LoVo (cell line): ENCODE measurements around the gene DNAH6.
"Not testable (repeated sequence)": the region's sequence is repeated elsewhere in the genome, so short reads cannot be mapped to it uniquely, and the experiment has no call there.

Source experiments
- DNase-seq: peaks from one replicate; pipeline ENCODE4 v3.0.0-alpha.2; 2016; ENCODE audit warnings: low spot score

DNAH6 gene

DNA sequence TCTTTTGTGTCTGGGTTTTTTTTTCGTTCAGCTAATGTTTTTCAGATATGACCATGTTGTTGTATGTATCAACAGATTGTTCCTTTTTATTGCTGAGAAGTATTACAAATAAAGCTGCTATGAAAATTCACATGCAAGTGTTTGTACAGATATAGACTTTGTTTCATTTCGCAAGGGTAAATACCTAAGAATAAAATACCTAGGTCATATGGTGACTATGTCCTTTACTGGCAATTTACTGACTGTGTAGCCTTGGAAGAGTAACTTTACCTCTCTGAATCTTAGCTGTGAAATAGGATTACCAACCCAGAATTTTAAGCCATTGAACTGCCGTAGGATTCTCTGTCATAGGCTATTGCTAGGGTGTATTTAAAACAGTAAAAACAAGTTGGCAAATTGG is 19.0 kb upstream of the DNAH6 start:
- no peak for DNase-seq

DNA sequence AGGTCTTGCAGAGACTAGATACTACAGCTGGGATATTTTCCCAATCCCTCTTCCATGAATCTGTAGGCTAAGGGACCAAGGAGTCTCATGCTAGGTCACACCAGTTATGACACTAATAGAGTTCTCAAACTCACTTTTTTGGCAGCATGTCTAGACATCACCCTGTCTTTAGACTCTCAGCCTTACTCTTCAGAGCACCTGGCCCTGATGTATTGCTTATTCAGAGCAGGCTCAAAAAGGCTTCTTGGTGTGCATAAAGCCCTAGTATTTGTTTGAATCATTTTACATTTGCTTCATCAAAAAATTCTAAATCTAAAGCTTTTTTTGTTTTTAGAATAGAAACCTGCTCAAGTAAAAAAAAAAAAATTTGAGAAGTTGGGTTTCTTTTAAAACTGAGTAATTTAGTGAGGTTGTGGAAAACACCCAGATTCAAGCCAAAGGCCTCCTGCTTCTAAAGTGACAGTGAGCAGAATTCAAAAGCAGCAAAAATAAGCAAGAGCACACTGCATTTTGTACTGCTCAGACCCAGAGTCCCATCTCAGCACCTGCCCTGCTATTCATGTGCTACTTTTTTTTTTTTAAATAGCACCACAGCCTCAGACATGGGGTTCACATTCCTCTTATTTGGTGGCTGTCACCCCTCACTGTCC is 18.0 kb upstream of the DNAH6 start:
- no peak for DNase-seq

DNA sequence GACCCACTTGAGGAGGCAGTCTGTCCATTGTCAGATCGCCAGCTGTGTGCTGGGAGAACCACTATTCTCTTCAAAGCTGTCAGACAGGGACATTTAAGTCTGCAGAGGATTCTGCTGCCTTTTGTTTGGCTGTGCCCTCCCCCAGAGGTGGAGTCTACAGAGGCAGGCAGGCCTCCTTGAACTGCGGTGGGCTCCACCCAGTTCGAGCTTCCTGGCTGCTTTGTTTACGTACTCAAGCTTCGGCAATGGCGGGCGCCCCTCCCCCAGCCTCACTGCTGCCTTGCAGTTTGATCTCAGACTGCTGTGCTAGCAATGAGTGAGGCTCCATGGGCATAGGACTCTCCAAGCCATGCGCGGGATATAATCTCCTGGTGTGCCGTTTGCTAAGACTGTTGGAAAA is 5.3 kb upstream of the DNAH6 start:
- not testable (repeated sequence) for DNase-seq

DNA sequence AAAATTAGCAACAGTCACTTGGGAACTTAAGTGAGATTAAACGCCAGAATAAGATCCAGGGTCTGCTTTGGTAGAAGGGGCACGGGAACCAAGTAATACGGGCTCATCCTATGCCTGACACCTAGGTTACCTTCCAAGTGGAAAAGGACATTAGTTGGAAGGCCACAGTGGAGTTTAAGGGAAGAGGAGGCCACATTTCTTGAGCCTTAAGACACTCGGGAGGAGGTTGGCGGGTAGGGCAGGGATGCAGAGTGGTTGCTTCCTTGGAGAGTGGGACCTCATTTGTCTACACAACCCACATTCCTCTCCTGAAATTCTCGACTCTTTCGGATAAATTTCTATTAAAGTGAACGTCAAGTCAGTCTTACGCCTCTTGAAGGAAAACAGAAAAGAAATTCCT is 510 bp upstream of the DNAH6 start:
- no peak for DNase-seq

DNA sequence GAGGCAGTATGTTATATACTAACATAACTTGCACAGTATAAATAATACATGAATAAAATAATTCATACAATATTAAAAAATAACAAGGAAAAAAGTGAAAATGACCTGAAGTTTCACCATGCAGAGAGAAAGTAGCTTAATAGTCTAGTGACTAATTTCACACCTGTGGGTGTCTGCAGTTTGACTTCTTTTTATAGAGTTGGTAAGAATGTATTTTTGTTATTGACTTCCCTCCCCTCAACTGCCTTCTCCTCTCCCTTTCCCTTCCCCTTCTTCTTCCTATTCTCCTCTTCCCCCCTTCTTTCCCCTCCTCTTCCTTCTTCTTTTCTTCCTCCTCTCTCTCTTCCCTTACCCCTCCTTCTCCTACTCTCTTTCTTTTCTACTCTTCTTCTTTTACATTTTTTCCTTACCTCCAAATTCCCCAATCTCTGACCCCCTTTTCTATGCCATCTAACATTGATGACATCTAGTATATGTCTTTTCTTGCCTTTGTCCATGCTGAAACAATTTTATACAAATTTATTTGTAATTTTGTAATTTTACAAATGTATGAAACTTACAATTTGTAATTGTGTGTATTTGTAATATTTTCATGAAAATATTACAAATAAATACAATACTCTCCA is 3.1 kb downstream of the DNAH6 start:
- no peak for DNase-seq

DNA sequence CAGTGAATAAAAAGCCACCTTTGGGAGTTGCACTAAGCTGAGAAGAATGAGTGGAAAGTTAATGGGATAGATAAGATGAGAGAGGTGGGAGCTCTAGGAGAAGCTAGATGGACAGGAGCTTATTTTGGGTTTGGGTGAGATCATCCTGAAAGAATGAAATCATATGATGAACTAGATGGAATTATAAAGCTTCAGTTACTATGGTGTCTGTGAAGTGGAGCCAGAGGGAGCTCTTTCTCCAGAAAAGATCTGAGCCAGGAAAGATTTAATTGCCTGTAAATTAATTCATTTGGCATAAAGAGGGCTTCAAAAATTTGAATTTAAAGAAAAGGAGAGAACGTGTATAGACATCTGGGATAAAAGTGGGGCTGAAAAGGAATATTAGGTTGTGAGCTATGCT is 10.3 kb downstream of the DNAH6 start:
- no peak for DNase-seq

DNA sequence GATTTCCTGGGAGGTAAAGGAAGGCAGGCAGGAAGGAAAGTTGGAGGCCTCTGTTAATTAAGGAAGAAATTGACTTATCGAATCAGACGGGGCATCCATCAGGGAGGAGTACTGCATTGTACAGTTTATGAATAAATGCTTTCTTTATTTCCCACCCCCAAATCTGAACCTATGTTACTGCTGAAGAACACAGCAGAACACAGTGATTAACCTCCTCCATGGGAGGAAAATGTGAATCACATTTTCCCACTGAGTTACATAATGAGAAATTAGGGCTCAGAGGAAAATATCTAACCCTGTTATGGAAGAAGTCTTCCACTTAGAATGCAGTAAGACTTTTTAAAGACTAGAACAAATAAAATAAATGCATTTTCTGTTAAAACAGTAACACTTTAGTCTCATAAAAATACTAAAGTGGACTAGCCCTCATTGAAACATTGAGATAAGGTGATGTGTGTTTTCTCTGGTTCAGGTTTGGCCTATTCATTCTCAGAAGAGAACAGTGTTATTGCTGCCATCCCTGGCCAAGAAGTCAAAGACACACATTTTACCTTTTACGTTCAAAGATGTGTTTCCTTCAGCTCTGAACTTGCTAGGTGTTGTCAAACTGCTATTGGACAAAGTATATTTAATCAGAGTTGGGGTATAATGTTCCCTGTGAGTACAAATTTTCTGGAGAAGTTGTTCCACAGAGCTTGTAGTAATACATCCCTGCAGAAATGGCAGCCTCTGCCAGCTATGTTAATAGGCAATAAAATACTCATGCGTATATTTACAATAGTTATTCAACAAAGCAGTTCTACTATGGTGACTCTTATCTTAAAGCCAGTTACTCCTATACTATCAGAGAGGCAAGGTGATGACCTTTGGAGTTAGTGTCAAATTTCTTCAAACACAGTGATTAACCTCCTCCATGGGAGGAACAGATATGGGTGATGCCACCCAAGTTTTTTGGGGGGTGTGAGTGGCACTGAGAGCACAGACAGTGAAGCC is 11.1 kb downstream of the DNAH6 start:
- peak; percentile 14 for DNase-seq

DNA sequence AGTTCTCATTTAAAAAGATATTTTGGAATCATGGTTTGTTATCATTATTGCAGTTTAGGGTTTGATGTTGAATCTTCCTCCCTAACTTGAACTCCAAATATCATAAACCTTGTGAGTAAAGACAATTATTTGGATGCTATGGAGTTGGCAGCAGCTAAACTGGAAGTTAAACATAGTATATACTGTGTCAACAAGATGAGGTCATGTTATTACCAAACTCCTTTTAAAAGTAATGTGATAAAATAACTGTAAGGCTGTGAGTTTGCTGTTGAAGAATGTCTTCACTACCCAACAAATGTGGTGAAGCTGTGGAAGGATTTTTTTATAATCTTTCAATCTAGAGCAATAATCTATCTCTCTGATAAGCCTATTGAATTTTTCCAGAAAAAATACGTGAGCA is 16.0 kb downstream of the DNAH6 start:
- DNase-seq = no peak

DNA sequence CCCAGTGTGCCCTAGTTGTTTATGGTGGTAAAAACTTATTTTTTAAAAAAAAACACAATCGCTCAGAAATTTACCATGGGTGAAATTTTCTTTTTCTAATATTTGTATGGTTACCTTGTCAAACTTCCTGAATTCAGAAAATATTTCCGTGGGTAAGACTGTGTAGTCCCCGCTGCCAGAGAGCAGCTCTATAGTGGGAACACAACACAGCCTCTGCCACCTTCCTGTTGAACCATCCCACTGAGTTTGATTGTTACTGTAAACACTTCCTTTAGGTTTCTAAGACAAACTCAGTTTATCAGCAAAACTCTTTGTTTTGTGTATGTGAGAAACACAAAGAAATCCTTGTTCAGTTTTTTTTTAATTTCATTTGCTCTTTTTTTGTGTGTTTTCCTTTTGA is 17.9 kb downstream of the DNAH6 start:
- DNase-seq = no peak

DNA sequence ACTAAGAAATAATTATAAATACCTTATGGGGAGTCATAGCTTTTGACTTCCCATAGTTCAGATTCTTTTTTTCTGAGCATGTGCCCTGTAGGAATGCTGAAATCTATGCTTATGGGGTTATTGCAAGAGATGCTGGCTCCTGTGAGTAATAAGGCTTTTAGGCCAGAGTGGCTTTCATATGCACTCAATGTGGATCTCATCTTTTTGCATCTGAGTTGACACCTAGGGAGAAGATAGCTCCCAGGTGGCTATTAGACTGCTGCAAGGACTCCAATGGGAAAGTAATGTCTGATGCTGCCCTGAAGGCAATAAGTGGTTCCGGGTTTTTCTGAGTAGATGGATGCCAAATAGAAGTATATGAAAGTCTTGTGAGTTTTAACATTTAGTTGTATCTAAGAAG is 21.0 kb downstream of the DNAH6 start:
- DNase-seq = no peak

DNA sequence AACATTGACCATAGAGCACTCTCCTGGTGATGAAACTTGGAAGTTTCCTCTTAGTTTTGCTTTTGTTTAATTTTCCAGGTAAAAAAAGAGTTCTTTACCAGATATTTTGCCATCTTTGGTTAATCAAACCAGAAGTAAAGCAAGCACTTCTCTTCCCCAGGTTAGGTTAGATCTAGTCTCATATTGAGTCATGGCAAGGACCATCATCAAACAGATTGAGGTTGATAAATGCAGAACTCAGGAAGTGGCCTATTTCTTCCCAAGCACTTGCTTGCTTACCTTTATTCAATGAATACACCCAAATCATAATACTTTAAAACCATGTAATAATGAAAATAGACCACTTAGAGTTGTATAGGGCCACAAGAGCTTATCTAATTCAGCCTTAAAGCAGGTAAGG is 23.4 kb downstream of the DNAH6 start:
- no peak for DNase-seq

DNA sequence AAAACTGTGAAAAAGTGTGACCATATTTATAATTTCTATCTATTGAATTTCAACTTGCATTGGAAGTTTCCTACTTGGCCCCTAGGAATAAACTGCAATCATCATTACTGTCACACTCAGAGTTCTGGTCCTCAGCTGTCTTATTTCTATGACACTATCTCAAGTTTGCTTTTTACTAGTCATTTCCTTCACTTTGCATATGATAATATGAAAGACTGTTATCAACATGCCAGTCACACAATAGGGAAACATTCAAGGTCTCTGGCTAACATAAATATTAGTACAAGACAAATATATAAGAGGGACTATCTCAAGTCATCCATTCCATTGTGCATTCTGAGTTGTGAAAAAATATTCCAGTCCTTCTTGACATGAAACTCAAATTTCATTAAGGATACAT is 28.7 kb downstream of the DNAH6 start:
- no peak for DNase-seq

DNA sequence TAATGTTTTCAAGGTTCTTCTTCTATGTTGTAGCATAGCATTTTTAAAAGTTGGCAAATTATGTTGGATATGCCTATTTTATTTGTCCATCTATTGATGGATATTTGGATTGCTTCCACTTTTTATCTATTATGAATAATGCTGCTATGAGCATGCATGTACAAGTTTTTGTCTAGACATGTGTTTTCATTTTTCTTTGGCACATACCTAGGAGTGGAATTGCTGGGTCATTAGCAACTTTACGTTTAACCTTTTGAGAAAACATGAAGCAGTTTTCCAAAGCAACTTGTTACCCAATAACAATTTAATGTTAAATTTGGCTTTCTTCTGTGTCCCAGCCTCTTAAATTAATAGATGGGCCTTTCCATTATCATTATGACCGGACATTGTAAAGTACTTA is 30.3 kb downstream of the DNAH6 start:
- DNase-seq = no peak

DNA sequence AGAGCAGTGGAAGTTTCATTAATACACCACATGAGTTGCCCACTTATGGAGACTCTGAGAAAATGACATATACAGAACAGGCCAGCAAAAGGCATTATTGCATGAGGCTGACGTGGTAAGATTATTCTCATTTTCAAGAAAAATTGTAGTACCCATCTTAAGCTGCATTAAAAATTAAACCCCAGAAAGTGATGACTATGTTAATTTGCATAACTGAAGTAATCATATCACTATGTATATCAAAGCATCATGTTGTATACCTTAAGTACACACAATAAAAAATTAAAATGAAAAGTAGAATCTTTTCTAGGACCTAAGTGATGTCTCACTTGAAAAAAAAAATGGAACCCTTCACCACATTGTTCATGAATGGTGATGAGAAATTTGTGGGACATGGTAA is 32.0 kb downstream of the DNAH6 start:
- no peak for DNase-seq

DNA sequence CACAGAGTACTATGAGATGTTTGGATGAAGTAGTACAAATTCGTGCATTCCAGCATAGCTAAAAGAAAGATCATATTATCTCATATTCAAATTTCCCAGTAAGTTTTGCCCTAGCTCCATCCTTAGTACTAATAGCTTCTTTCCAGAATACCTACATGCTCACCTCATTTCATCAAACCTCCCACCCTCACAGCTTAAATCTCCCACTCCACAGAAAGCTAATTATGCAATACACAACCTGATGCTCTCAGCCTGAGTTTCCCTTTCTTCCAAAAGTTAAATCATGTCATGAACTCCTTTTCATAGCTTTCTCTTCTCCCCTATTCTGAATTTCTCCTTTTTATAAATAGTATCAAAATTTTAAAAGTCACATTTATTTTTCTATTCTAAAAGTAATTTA is 34.6 kb downstream of the DNAH6 start:
- DNase-seq = no peak

DNA sequence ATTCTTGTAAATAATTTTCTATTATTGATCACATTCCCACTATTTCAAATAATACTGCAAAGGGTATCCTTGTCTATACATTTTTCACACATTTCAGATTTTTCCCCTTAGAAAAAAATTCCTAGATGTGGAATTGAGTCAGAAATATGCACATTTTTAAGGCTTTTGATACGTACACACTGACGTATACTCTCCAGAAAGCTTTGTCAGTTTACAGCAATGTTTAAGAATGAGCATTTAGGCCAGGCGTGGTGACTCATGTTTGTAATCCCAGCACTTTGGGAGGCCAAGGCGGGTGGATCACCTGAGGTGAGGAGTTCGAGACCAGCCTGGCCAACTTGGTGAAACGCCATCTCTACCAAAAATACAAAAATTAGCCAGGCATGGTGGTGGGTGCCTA is 35.2 kb downstream of the DNAH6 start:
- DNase-seq = not testable (repeated sequence)

DNA sequence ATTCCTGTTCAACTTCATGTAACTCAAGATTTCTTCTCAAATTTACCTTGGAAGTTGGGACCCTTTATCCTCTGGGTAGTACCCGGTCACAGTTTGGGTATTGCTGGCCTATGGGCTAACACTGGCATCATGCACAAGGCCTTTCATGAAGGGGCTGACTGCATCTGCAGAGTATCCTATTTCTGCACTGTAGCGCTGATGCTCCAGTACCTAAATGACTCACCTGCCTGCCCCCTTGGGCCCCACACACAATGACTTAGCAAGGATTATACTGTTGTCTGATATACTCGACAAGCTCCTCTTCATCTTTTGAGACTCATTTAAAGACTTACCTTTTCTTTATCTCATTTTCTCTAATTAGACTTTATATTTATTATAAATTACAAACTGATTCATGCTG is 39.9 kb downstream of the DNAH6 start:
- no peak for DNase-seq

DNA sequence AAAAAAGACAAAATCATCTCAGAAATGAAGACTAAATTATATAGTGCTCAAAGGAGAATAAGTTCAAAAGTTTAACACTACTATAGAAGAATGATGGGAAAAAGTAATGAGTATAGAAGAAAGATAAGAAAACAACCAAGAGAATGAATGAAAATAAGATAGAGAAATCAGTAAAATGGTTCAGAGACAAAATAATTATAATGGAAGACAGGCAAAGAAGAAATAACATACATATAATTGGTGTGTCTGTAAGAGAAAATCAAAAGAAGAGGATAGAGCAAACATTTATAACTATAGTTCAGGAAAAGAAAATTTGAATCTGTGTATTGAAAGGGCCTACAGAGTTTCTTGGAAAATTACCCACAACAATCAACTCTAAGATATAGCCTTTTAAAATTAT is 43.5 kb downstream of the DNAH6 start:
- no peak for DNase-seq

DNA sequence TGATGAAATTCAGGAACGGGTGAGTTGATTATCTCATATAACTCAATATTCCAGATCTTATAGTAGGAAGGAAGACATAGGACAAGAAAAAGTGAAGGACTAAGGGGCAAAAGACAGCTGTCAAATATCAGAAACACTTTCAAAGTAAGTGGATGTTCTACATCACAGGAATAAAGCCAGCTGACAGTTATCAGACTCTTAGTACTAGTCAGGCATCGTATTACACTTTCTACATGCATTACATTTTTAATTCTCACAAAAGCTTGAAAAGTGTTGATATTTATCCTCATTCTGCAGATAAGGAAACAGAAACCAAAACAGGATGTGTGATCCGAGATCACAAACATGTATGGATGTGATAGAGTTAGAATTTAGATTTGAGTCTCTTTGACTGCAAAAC is 63.4 kb downstream of the DNAH6 start:
- DNase-seq = no peak

DNA sequence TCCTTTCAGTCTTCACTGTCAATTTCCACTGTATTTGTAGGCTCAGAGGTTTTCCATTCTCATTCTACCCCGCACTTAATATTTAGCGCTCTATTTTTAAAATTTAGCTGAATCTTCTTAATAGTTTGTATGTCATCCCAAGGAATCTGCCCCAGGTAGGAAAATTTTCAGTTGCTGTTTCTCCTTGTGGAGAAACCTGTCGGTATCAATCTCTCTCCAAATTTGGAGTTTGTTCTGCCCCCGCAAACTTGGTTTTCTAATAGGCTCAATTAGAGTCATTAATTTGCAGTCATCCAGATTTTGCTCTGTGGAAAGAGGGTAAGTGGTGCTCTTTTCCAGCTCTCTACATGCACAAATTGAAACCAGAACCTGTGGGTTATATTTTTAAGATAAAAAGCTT is 87.6 kb downstream of the DNAH6 start:
- DNase-seq = no peak

DNA sequence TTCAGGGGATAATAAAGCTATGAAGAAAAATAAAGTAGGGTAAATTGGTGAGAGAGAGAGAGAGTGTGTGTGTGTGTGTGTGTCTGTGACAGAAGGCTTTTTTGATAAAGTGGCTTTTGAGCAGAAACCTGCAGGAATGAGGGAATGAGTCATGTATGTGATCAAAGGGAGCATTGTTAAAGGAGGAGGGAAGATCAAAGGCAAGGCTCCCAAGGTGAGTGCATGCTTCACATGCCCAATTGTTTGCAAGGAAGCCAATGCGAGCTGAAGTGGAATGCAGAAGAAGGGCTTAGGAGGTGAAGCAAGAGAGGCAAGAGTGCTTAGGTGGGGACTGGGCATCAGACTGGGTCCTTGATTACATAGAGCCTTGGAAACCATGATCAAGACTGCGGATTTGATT is 96.8 kb downstream of the DNAH6 start:
- peak; percentile 78 for DNase-seq

DNA sequence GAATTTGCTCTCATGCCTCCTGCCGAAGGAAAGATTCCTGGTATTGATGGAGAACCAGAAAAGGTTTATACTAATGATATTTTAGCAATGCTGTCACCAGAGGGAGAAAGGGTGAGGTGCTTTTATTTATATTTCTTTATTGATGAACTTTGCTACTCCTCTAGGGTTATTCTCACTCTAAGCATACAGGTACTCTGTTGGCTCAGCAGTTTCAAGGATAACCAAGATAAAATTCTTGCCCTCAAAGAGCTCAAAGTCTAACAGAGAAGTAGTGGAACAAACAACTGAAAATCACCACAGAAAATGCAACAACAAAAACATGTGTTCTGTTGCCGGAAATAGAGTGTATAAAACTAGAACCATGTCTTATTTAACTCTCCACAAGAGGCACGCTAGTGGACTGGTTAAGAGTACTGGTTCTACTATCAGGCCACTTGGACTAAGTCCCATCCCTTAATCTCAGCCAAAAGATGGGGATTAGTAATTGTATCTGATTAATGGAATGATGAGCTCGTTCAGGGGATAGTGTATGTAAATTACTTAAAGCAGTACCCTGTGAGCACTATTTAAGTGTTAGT is 103.6 kb downstream of the DNAH6 start:
- no peak for DNase-seq

DNA sequence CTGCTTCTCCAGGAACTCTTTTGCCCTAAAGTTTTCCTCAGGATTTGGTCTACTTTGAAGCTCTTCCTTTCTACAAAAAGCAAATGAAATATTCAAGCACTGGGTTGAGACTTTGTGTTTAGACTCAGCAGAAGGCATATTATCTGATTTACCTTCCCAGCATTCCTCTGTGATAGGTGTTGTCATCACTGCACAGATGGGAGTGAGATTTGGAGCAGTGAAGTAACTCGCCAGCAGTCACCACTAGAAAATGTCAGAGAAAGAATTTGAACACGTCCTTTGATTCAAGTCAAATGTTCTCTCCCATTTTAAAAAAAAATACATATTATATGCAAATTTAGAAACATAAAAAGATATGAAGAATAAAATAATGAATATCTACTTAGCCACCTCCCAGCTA is 112.2 kb downstream of the DNAH6 start:
- no peak for DNase-seq
